T-helper 1 cell treated with Interleukin-12 subunit alpha and Interleukin-12 subunit beta and Interleukin-4 antibody, amounts not matched to agents 30 ng/mL and 1 ng/mL, for 36 hours (primary cell): ENCODE measurements around the gene FIBCD1. TPM values are rescaled to one million over a fixed set of nuclear protein-coding genes. Genes with fewer than 3 reads are reported as not detected.

ENCODE experiments used
- intact Hi-C: fragments of 100-400 bp; cut with micrococcal nuclease; formaldehyde crosslinking; loops from one replicate; pipeline ENCODE4 v1.15.1; 2024
- total RNA-seq: library from RNA; stranded (reverse); gene quantifications from 2 replicates; pipeline ENCODE4 v1.2.3, GENCODE V29; 2022

The FIBCD1 gene
- total RNA-seq, 1 donor from 2014 or later: not detected

GRCh38 chr9:130923611-130924447 is 15.2 kb downstream of the FIBCD1 start:
- intact Hi-C loops: no loop called here

GRCh38 chr9:130922893-130923610 is 16.0 kb downstream of the FIBCD1 start:
- intact Hi-C loops: no loop called here

- intact Hi-C loops: no loop called here
These were observed 16.8 kb downstream of the FIBCD1 start for GRCh38 chr9:130921989-130922892.

- intact Hi-C loops: no loop called here
These were observed 17.6 kb downstream of the FIBCD1 start for GRCh38 chr9:130921300-130921988.

- intact Hi-C loops: no loop called here
These were observed 18.2 kb downstream of the FIBCD1 start for GRCh38 chr9:130920762-130921299.

- intact Hi-C loops: no loop called here
These were observed 18.8 kb downstream of the FIBCD1 start for GRCh38 chr9:130920233-130920632.

- intact Hi-C loops: no loop called here
These were observed 19.4 kb downstream of the FIBCD1 start for GRCh38 chr9:130919559-130920145.

GRCh38 chr9:130918826-130919558 is 20.1 kb downstream of the FIBCD1 start:
- intact Hi-C loops: no loop called here

GRCh38 chr9:130918101-130918825 is 20.8 kb downstream of the FIBCD1 start:
- intact Hi-C loops: no loop called here

GRCh38 chr9:130917168-130917960 is 21.7 kb downstream of the FIBCD1 start:
- intact Hi-C loops: no loop called here

- intact Hi-C loops: no loop called here
These were observed 24.0 kb downstream of the FIBCD1 start for GRCh38 chr9:130915096-130915447.

GRCh38 chr9:130914417-130915095 is 24.5 kb downstream of the FIBCD1 start:
- intact Hi-C loops: no loop called here

GRCh38 chr9:130913599-130914416 is 25.2 kb downstream of the FIBCD1 start:
- intact Hi-C loops: no loop called here

- intact Hi-C loops: no loop called here
These were observed 26.0 kb downstream of the FIBCD1 start for GRCh38 chr9:130912932-130913598.

- intact Hi-C loops: no loop called here
These were observed 27.6 kb downstream of the FIBCD1 start for GRCh38 chr9:130911254-130912049.
